SHP77 treated with DMSO at 0.1 percent for 48 hours (cell line): ENCODE measurements around the gene EXOC3.

Experiments
- DNase-seq: peaks from one replicate; lab custom pipeline; 2025; lab: John Stamatoyannopoulos, UW

Gene EXOC3

GRCh38 chr5:457195-457961, 14.4 kb downstream of the EXOC3 start:
- no peak for DNase-seq

- no peak for DNase-seq
These were observed 15.8 kb downstream of the EXOC3 start for GRCh38 chr5:458547-459353.

- no peak for DNase-seq
These were observed 16.7 kb downstream of the EXOC3 start for GRCh38 chr5:459562-460272.

GRCh38 chr5:460273-460625, 17.3 kb downstream of the EXOC3 start:
- DNase-seq, result no peak

- DNase-seq, result no peak
These were observed 19.1 kb downstream of the EXOC3 start for GRCh38 chr5:462051-462481.

GRCh38 chr5:463301-463700, 20.3 kb downstream of the EXOC3 start:
- no peak for DNase-seq

- no peak for DNase-seq
These were observed 21.0 kb downstream of the EXOC3 start for GRCh38 chr5:463952-464351.

- no peak for DNase-seq
These were observed 21.5 kb downstream of the EXOC3 start for GRCh38 chr5:464446-464842.

GRCh38 chr5:464843-465590, 22.0 kb downstream of the EXOC3 start:
- no peak for DNase-seq

- DNase-seq, result no peak
These were observed 22.8 kb downstream of the EXOC3 start for GRCh38 chr5:465591-466403.

GRCh38 chr5:466661-467310, 23.8 kb downstream of the EXOC3 start:
- no peak for DNase-seq

GRCh38 chr5:468401-468800, 25.4 kb downstream of the EXOC3 start:
- no peak for DNase-seq

- no peak for DNase-seq
These were observed 26.9 kb downstream of the EXOC3 start for GRCh38 chr5:469752-470483.

GRCh38 chr5:470961-471749, 28.2 kb downstream of the EXOC3 start:
- DNase-seq, result no peak

GRCh38 chr5:471750-472058, 28.7 kb downstream of the EXOC3 start:
- no peak for DNase-seq

GRCh38 chr5:472076-472655, 29.2 kb downstream of the EXOC3 start:
- no peak for DNase-seq

GRCh38 chr5:472656-473550, 29.9 kb downstream of the EXOC3 start:
- DNase-seq, result peak; percentile 37
